ENCODE measurements around the gene PM20D2. TPM values are rescaled to one million over a fixed set of nuclear protein-coding genes. Genes with fewer than 3 reads are reported as not detected.

PM20D2 gene
- total RNA-seq, 2 donors from 2014 or later = 11.8 to 12.8 TPM

- ATAC-seq (no peak), DNase-seq (no peak)
- intact Hi-C loops (cut with DNase I) = no loop called here
Observed at GRCh38 chr6:89140347-89141156, 5.3 kb upstream of the PM20D2 start.

- intact Hi-C loops (cut with DNase I) = no loop called here
- no peak for DNase-seq
- no peak for ATAC-seq
Observed at GRCh38 chr6:89144354-89144906, 1.4 kb upstream of the PM20D2 start.

GRCh38 chr6:89145091-89145955, 532 bp upstream of the PM20D2 start:
- ATAC-seq (peak; percentile 36 to 40), DNase-seq (no peak)
- intact Hi-C loops (cut with DNase I) = no loop called here

GRCh38 chr6:89146718-89147700, 1.2 kb downstream of the PM20D2 start:
- intact Hi-C loops (cut with DNase I) = no loop called here
- ATAC-seq = peak in 1 of 2 donors; percentile 23
- DNase-seq = no peak

GRCh38 chr6:89148016-89148750, 2.3 kb downstream of the PM20D2 start:
- no peak for DNase-seq
- no peak for ATAC-seq
- intact Hi-C loops (cut with DNase I) = no loop called here

- DNase-seq = no peak
- intact Hi-C loops (cut with DNase I) = no loop called here
- ATAC-seq = no peak
Observed at GRCh38 chr6:89154131-89154530, 8.3 kb downstream of the PM20D2 start.

- no peak for DNase-seq
- no peak for ATAC-seq
- intact Hi-C loops (cut with DNase I) = no loop called here
Observed at GRCh38 chr6:89160331-89161092, 14.7 kb downstream of the PM20D2 start.

- intact Hi-C loops (cut with DNase I) = no loop called here
- ATAC-seq = peak; percentile 77 to 84
- DNase-seq = no peak
Observed at GRCh38 chr6:89161326-89162046, 15.6 kb downstream of the PM20D2 start.

- ATAC-seq = peak; percentile 88 to 92
- intact Hi-C loops (cut with DNase I) = no loop called here
- DNase-seq = peak; percentile 40
Observed at GRCh38 chr6:89162047-89162371, 16.2 kb downstream of the PM20D2 start.

- ATAC-seq (no peak), DNase-seq (no peak)
- intact Hi-C loops (cut with DNase I) = no loop called here
Observed at GRCh38 chr6:89172131-89172530, 26.3 kb downstream of the PM20D2 start.

GRCh38 chr6:89173634-89174033, 27.8 kb downstream of the PM20D2 start:
- DNase-seq = no peak
- ATAC-seq = no peak
- intact Hi-C loops (cut with DNase I) = no loop called here

GRCh38 chr6:89180112-89180511, 34.3 kb downstream of the PM20D2 start:
- intact Hi-C loops (cut with DNase I) = no loop called here
- no peak for ATAC-seq

GRCh38 chr6:89180971-89181370, 35.1 kb downstream of the PM20D2 start:
- DNase-seq = no peak
- intact Hi-C loops (cut with DNase I) = no loop called here
- no peak for ATAC-seq

More at GRCh38 chr6:89180112-89180511, 34.3 kb downstream of the PM20D2 start:
- no peak for DNase-seq

- intact Hi-C loops (cut with DNase I) = no loop called here
- ATAC-seq = no peak
Observed at GRCh38 chr6:89183294-89183693, 37.4 kb downstream of the PM20D2 start.

GRCh38 chr6:89184344-89184743, 38.5 kb downstream of the PM20D2 start:
- ATAC-seq = no peak
- intact Hi-C loops (cut with DNase I) = no loop called here
- no peak for DNase-seq

More at GRCh38 chr6:89183294-89183693, 37.4 kb downstream of the PM20D2 start:
- no peak for DNase-seq

- intact Hi-C loops (cut with DNase I) = no loop called here
- DNase-seq (no peak), ATAC-seq (peak in 1 of 2 donors; percentile 32)
Observed at GRCh38 chr6:89186762-89187161, 40.9 kb downstream of the PM20D2 start.

- intact Hi-C loops (cut with DNase I) = no loop called here
- DNase-seq (no peak), ATAC-seq (no peak)
Observed at GRCh38 chr6:89187504-89187903, 41.6 kb downstream of the PM20D2 start.
